HepG2 (cell line): Measurements from ENCODE around the gene NEURL4. TPM values are rescaled to one million over a fixed set of nuclear protein-coding genes. Genes with fewer than 3 reads are reported as not detected.
A peak's percentile ranks its signal among the peaks of the same experiment; 100 is the strongest.

Source experiments
- DDIT3 ChIP-seq: sonication (generic); formaldehyde crosslinking; IDR thresholded peaks from 2 replicates; pipeline ENCODE4 v1.4.0; 2020; ENCODE audit warnings: mild to moderate bottlenecking, missing genetic modification reagents
- ERF ChIP-seq: IDR thresholded peaks from 2 replicates; pipeline ENCODE4 v1.6.1; 2018; ENCODE audit warnings: missing biosample characterization, missing genetic modification reagents
- HNRNPK ChIP-seq: fragments of 200-400 bp; formaldehyde crosslinking; IDR thresholded peaks from 2 replicates; pipeline ENCODE4 v1.6.1; 2018; ENCODE audit warnings: low read length, low read depth, moderate library complexity, mild to moderate bottlenecking; ENCODE audit not compliant: poor library complexity, severe bottlenecking
- HOMEZ ChIP-seq: IDR thresholded peaks from 2 replicates; pipeline ENCODE4 v1.6.1; 2016; ENCODE audit warnings: low read depth
- JUND ChIP-seq: sonication (generic); formaldehyde crosslinking; IDR thresholded peaks from 2 replicates; pipeline ENCODE4 v1.8.0; 2022; ENCODE audit warnings: mild to moderate bottlenecking, missing genetic modification reagents
- KDM6A ChIP-seq: IDR thresholded peaks from 2 replicates; pipeline ENCODE4 v1.6.1; 2016; ENCODE audit warnings: low read depth
- KLF15 ChIP-seq: sonication (generic); formaldehyde crosslinking; IDR thresholded peaks from 2 replicates; pipeline ENCODE4 v1.8.1; 2023; ENCODE audit warnings: borderline replicate concordance, mild to moderate bottlenecking, inconsistent platforms, missing genetic modification reagents, mixed read lengths
- MAF1 ChIP-seq: sonication (generic); formaldehyde crosslinking; IDR thresholded peaks from 2 replicates; pipeline ENCODE4 v1.5.0; 2020; ENCODE audit warnings: missing genetic modification reagents, borderline replicate concordance
- MATR3 ChIP-seq: sonication (generic); formaldehyde crosslinking; IDR thresholded peaks from 2 replicates; pipeline ENCODE4 v1.4.0; 2020; ENCODE audit warnings: missing genetic modification reagents
- MXD4 ChIP-seq: IDR thresholded peaks from 2 replicates; pipeline ENCODE4 v1.6.1; 2016; ENCODE audit warnings: mild to moderate bottlenecking, missing biosample characterization, missing genetic modification reagents
- MYNN ChIP-seq: sonication (generic); formaldehyde crosslinking; IDR thresholded peaks from 2 replicates; pipeline ENCODE4 v1.4.0; 2020; ENCODE audit warnings: mild to moderate bottlenecking, low read depth, missing genetic modification reagents
- PCBP1 ChIP-seq: fragments of 200-400 bp; formaldehyde crosslinking; IDR thresholded peaks from 2 replicates; pipeline ENCODE4 v1.6.1; 2017; ENCODE audit warnings: mild to moderate bottlenecking, low read depth, low read length, borderline replicate concordance
- RARA ChIP-seq: IDR thresholded peaks from 2 replicates; pipeline ENCODE4 v1.6.1; 2016; ENCODE audit warnings: missing genetic modification reagents, missing compliant biosample characterization
- RFXAP ChIP-seq: sonication (generic); formaldehyde crosslinking; IDR thresholded peaks from 2 replicates; pipeline ENCODE4 v1.4.0; 2020; ENCODE audit warnings: missing genetic modification reagents, borderline replicate concordance
- SMARCC2 ChIP-seq: fragments of 450-650 bp; IDR thresholded peaks from 2 replicates; pipeline ENCODE4 v1.6.1; 2017; ENCODE audit warnings: antibody characterized with exemption, mild to moderate bottlenecking
- SOX13 ChIP-seq, 3 experiments: fragments of 450-650 bp in 1 of 3; sonication (generic) in 1 of 3; formaldehyde crosslinking in 1 of 3; IDR thresholded peaks in 2 of 3; conservative IDR thresholded peaks in 1 of 3; 2 replicates each; pipeline versions ENCODE4 v1.5.0 to v1.6.1; 2016 to 2020; ENCODE audit warnings: antibody characterized with exemption in 1 of 3, mild to moderate bottlenecking in 1 of 3, missing compliant biosample characterization in 1 of 3, missing genetic modification reagents in 1 of 3, moderate library complexity in 1 of 3
- SRSF4 ChIP-seq: fragments of 200-400 bp; formaldehyde crosslinking; IDR thresholded peaks from one replicate; pipeline ENCODE4 v1.6.1; 2018; ENCODE audit warnings: mild to moderate bottlenecking, low read depth, low read length, moderate library complexity; ENCODE audit not compliant: poor library complexity, severe bottlenecking
- THAP11 ChIP-seq: IDR thresholded peaks from 2 replicates; pipeline ENCODE4 v1.6.1; 2016; ENCODE audit warnings: missing biosample characterization, missing genetic modification reagents
- ZFP36L1 ChIP-seq: sonication (generic); formaldehyde crosslinking; IDR thresholded peaks from 2 replicates; pipeline ENCODE4 v1.8.0; 2022; ENCODE audit warnings: mild to moderate bottlenecking, missing genetic modification reagents, moderate library complexity
- ZNF335 ChIP-seq: sonication (generic); formaldehyde crosslinking; IDR thresholded peaks from 2 replicates; pipeline ENCODE4 v1.4.0; 2020; ENCODE audit warnings: missing genetic modification reagents
- ZNF570 ChIP-seq: sonication (generic); formaldehyde crosslinking; IDR thresholded peaks from 2 replicates; pipeline ENCODE4 v1.4.0; 2020; ENCODE audit warnings: mild to moderate bottlenecking, missing genetic modification reagents, borderline replicate concordance
- ZNF746 ChIP-seq: sonication (generic); formaldehyde crosslinking; IDR thresholded peaks from 2 replicates; pipeline ENCODE4 v1.8.0; 2022; ENCODE audit warnings: mild to moderate bottlenecking, missing genetic modification reagents
- ZNF781 ChIP-seq: sonication (generic); formaldehyde crosslinking; IDR thresholded peaks from 2 replicates; pipeline ENCODE4 v1.5.1; 2020; ENCODE audit warnings: borderline replicate concordance, mild to moderate bottlenecking, missing genetic modification reagents; ENCODE audit errors: not compliant biosample characterization
- polyA plus RNA-seq, 8 experiments: library from polyadenylated mRNA; depleted of rRNA in 3 of 8; stranded (reverse) in 7 of 8; unstranded in 1 of 8; fragments of >200 nt; fragmentation: Illumina TruSeq in 4 of 8; extraction: Trizol in 4 of 8; gene quantifications; 2 replicates each; pipeline versions ENCODE4 v1.2.1 to v1.2.3, GENCODE V29; 2011 to 2016; ENCODE audit warnings: low read depth in 4 of 8, missing spikeins in 1 of 8, mixed read lengths in 1 of 8; ENCODE audit not compliant: insufficient read depth in 1 of 8
- total RNA-seq, 5 experiments: library from RNA; depleted of rRNA; stranded (reverse); fragments of >200 nt; fragmentation: Illumina TruSeq; extraction: Trizol; gene quantifications; 2 replicates each; pipeline ENCODE4 v1.2.3, GENCODE V29; 2016; ENCODE audit warnings: low read depth in 1 of 5
- TF ChIP-seq, protein P1 (sequence below): sonication (generic); formaldehyde crosslinking; IDR thresholded peaks from 2 replicates; pipeline ENCODE4 v1.4.0; 2020; ENCODE audit warnings: missing genetic modification reagents, mild to moderate bottlenecking, borderline replicate concordance

NEURL4 gene
- total and polyA plus RNA-seq, 2 of the 13 experiments (the other 11 are each of a cell fraction or from before 2014, with no cell fraction given), result 14.8 to 15.7 TPM

DNA sequence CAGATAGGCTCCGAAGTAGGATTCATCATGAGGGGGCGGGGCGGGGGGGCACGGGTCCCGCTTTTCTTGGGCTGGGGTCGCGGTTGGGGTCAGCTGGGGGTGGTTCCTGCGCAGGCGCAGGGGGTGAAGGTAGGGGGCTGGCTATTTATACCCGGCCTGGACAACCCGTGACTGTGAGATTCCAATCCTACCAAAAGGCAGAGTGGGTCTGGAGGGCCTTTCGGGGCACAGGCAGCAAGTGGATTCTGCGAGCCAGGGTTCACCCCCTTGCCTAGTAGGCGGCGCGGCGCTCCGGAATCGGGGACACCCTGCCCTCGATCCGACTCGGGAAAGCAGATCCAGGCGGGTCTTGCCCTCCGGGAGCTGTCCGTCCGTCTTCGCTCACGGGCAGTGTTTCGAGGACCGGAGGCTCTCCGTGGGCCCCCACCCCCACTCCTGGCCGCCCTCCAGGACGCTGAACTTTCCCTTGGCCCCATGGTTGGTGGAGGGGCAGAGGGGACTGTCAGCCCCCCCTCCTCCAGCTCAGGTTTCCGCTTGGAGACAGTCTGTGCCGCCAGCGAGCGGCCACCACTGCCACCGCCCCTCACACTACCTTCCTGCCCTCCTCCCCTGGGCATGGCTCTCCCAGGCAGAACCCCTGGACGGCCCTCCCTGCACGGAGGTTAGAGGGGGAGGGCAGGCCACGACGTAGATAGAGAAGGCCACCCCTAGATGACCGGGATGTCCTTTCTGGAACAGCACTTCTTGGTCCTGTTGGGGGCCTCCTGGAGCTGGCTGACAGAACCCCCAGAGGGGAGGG, 47.0 kb downstream of the NEURL4 start (continued):
- TF ChIP-seq ZNF746 (CRISPR knock-in tag) (0 out of 2 replicates have a peak, but pooled peaks have one; percentile 19), DDIT3 (no peak), SMARCC2 (no peak), THAP11 (0 out of 2 replicates have a peak, but pooled peaks have one; percentile 13), RFXAP (CRISPR knock-in tag) (peak; percentile 74; the same call in 1 of the 2 replicates), RARA (CRISPR knock-in tag) (no peak; the same call in 1 of the 2 replicates), KLF15 (CRISPR knock-in tag) (0 out of 2 replicates have a peak, but pooled peaks have one; percentile 31), KDM6A (CRISPR knock-in tag) (no peak), MAF1 (CRISPR knock-in tag) (0 out of 2 replicates have a peak, but pooled peaks have one; percentile 38), HNRNPK (no peak), ERF (no peak), ZNF335 (CRISPR knock-in tag) (no peak), ZFP36L1 (CRISPR knock-in tag) (no peak), SOX13 (IDR thresholded peaks at IDR 0.05) (no peak), SOX13 (CRISPR knock-in tag; conservative IDR thresholded peaks at IDR 0.05 in 1 of 2, IDR thresholded peaks at IDR 0.05 in 1 of 2) (no peak; a peak in 1 of 4 replicates), HOMEZ (CRISPR knock-in tag) (no peak), ZNF570 (CRISPR knock-in tag) (no peak), SRSF4 (no peak), MYNN (CRISPR knock-in tag) (0 out of 2 replicates have a peak, but pooled peaks have one; percentile 75), JUND (CRISPR knock-in tag) (no peak), PCBP1 (0 out of 2 replicates have a peak, but pooled peaks have one; percentile 19), MATR3 (no peak), ZNF781 (CRISPR knock-in tag) (no peak), MXD4 (CRISPR knock-in tag) (no peak)
- TF ChIP-seq, protein P1, sequence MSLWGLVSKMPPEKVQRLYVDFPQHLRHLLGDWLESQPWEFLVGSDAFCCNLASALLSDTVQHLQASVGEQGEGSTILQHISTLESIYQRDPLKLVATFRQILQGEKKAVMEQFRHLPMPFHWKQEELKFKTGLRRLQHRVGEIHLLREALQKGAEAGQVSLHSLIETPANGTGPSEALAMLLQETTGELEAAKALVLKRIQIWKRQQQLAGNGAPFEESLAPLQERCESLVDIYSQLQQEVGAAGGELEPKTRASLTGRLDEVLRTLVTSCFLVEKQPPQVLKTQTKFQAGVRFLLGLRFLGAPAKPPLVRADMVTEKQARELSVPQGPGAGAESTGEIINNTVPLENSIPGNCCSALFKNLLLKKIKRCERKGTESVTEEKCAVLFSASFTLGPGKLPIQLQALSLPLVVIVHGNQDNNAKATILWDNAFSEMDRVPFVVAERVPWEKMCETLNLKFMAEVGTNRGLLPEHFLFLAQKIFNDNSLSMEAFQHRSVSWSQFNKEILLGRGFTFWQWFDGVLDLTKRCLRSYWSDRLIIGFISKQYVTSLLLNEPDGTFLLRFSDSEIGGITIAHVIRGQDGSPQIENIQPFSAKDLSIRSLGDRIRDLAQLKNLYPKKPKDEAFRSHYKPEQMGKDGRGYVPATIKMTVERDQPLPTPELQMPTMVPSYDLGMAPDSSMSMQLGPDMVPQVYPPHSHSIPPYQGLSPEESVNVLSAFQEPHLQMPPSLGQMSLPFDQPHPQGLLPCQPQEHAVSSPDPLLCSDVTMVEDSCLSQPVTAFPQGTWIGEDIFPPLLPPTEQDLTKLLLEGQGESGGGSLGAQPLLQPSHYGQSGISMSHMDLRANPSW (CRISPR knock-in tag), result no peak
